ENCODE measurements around the gene TAF11L10. TPM values are rescaled to one million over a fixed set of nuclear protein-coding genes. Genes with fewer than 3 reads are reported as not detected.

Gene TAF11L10
- total RNA-seq = not detected

DNA sequence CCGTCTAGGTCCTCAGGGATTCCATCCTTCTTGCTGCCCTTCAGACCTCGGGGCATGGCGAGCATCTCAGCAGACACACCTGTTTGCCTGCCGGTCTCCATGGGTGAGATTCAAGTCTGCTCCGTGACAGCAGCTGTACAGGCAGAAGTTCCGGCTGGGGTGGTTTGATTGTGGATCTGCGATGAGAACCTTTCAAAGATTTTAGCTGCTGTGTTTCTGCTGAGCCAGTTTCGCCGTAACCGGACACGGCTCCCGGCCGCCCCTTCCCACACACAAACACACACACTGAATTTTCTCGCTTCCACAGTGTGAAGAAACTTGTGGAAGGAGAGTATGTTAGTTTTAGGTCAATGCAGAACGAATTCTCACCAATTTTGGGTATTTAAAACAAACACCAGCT is at the start of gene TAF11L10:
Gene TAF11L10, minus strand, starts transcription at position 101 of the 400 bp plus-strand sequence.

DNA sequence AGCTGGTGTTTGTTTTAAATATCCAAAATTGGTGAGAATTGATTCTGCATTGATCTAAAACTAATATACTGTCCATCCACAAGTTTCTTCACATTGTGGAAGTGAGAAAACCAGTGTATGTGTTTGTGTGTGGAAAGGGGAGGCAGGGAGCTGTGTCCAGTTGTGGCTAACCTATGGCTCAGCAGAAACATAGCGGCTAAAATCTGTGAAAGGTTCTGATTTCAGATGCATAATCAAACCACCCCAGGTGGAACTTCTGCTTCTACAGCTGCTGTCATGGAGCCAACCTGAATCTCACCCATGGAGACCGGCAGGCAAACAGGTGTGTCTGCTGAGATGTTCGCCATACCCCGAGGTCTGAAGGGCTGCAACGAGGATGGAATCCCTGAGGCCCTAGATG is 36.5 kb upstream of the TAF11L10 start, which contains the start of gene TAF11L14:
Gene TAF11L14, plus strand, starts transcription at position 301 of the 400 bp plus-strand sequence.

DNA sequence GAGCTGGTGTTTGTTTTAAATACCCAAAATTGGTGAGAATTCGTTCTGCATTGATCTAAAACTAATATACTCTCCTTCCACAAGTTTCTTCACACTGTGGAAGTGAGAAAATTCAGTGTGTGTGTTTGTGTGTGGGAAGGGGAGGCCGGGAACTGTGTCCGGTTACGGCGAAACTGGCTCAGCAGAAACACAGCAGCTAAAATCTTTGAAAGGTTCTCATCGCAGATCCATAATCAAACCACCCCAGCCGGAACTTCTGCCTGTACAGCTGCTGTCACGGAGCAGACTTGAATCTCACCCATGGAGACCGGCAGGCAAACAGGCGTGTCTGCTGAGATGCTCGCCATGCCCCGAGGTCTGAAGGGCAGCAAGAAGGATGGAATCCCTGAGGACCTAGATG is 34.2 kb upstream of the TAF11L10 start, which contains the start of gene TAF11L13:
Gene TAF11L13, plus strand, starts transcription at position 301 of the 400 bp plus-strand sequence.

DNA sequence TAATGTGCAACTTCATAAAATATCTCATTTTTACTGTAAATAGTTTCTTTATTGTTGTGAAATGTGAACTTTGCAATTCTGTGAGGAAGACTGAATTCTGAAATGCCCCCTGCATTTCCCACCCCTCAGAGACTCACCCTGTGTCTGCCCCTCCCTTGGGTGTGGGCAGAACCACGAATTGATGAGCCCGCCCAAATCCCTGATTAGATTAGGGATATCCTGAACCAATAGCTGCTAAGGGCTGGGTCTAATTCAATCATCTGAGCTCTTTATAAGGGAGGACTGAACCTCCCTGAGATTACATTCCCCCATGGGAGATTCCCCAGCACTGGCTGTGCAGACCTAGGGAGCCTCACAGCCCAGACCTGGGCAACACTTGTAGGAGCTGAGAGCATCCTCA is 12.5 kb upstream of the TAF11L10 start, which contains the start of gene TAF11L12:
Gene TAF11L12, plus strand, starts transcription at position 301 of the 400 bp plus-strand sequence.

DNA sequence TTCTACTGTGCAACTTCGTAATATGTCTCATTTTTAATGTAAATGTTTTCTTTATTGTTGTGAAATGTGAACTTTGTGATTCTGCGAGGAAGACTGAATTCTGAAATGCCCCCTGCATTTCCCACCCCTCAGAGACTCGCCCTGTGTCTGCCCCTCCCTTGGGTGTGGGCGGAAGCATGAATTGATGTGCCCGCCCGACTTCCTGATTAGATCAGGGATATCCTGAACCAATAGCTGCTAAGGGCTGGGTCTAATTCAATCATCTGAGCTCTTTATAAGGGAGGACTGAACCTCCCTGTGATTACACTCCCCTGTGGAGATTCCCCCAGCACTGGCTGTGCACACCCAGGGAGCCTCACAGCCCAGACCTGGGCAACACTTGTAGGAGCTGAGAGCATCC is 6.3 kb upstream of the TAF11L10 start, which contains the start of gene TAF11L11:
Gene TAF11L11, plus strand, starts transcription at position 304 of the 400 bp plus-strand sequence.

DNA sequence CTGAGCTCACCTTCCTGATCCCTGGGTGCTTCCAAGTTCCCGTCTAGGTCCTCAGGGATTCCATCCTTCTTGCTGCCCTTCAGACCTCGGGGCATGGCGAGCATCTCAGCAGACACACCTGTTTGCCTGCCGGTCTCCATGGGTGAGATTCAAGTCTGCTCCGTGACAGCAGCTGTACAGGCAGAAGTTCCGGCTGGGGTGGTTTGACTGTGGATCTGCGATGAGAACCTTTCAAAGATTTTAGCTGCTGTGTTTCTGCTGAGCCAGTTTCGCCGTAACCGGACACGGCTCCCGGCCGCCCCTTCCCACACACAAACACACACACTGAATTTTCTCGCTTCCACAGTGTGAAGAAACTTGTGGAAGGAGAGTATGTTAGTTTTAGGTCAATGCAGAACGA is 3.4 kb downstream of the TAF11L10 start, which contains the start of gene TAF11L9:
Gene TAF11L9, minus strand, starts transcription at position 140 of the 400 bp plus-strand sequence.

DNA sequence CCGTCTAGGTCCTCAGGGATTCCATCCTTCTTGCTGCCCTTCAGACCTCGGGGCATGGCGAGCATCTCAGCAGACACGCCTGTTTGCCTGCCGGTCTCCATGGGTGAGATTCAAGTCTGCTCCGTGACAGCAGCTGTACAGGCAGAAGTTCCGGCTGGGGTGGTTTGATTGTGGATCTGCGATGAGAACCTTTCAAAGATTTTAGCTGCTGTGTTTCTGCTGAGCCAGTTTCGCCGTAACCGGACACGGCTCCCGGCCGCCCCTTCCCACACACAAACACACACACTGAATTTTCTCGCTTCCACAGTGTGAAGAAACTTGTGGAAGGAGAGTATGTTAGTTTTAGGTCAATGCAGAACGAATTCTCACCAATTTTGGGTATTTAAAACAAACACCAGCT is 6.8 kb downstream of the TAF11L10 start, which contains the start of gene TAF11L8:
Gene TAF11L8, minus strand, starts transcription at position 101 of the 400 bp plus-strand sequence.

DNA sequence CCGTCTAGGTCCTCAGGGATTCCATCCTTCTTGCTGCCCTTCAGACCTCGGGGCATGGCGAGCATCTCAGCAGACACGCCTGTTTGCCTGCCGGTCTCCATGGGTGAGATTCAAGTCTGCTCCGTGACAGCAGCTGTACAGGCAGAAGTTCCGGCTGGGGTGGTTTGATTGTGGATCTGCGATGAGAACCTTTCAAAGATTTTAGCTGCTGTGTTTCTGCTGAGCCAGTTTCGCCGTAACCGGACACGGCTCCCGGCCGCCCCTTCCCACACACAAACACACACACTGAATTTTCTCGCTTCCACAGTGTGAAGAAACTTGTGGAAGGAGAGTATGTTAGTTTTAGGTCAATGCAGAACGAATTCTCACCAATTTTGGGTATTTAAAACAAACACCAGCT is 12.0 kb downstream of the TAF11L10 start, which contains the start of gene TAF11L7:
Gene TAF11L7, minus strand, starts transcription at position 101 of the 400 bp plus-strand sequence.

Small RNAs within 50 kb of the gene (small RNA-seq; reads per million reads assigned to genes)
- gene AC233724.1 (not detected), gene AC233724.3 (not detected), gene AC233724.4 (not detected), gene AC233724.6 (not detected), gene AC233724.7 (not detected)

Other genes starting within 250 kb of the TAF11L10 start
- not detected for gene TAF11L2, start 99.6 kb downstream of the TAF11L10 start, total RNA-seq
- gene TAF11L3, start 79.5 kb downstream of the TAF11L10 start, total RNA-seq = not detected
- not detected for gene TAF11L4, start 76.0 kb downstream of the TAF11L10 start, total RNA-seq
- not detected for gene TAF11L5, start 72.6 kb downstream of the TAF11L10 start, total RNA-seq
- gene TAF11L6, start 69.2 kb downstream of the TAF11L10 start, total RNA-seq = not detected
- gene TAF11L7, start 12.1 kb downstream of the TAF11L10 start, total RNA-seq = not detected
- not detected for gene TAF11L8, start 6.9 kb downstream of the TAF11L10 start, total RNA-seq
- gene TAF11L9, start 3.4 kb downstream of the TAF11L10 start, total RNA-seq = not detected
- not detected for gene TAF11L11, start 6.4 kb upstream of the TAF11L10 start, total RNA-seq
- gene TAF11L12, start 12.6 kb upstream of the TAF11L10 start, total RNA-seq = not detected
- gene TAF11L13, start 34.3 kb upstream of the TAF11L10 start, total RNA-seq = not detected
- not detected for gene TAF11L14, start 36.6 kb upstream of the TAF11L10 start, total RNA-seq